Endodermal cell (in vitro differentiated cells): ENCODE measurements around the gene GRM8. TPM values are rescaled to one million over a fixed set of nuclear protein-coding genes. Genes with fewer than 3 reads are reported as not detected.

Source experiments
- DNase-seq: peaks from one replicate; pipeline ENCODE4 v3.0.0-alpha.2; 2017
- H3K27ac ChIP-seq: 2 replicates; pipeline ENCODE4 v1.5.1; 2013; ENCODE audit warnings: mild to moderate bottlenecking, low read depth, low read length, moderate library complexity
- H3K27me3 ChIP-seq: 2 replicates; pipeline ENCODE4 v1.6.1; 2013; ENCODE audit warnings: mild to moderate bottlenecking, low read length, moderate library complexity; ENCODE audit not compliant: insufficient read depth, control insufficient read depth, poor library complexity, severe bottlenecking
- H3K36me3 ChIP-seq: 2 replicates; pipeline ENCODE4 v1.7.0; 2013; ENCODE audit warnings: mild to moderate bottlenecking, low read length, moderate library complexity; ENCODE audit not compliant: control insufficient read depth, insufficient read depth
- H3K4me1 ChIP-seq: one replicate; pipeline ENCODE4 v1.7.0; 2013; ENCODE audit warnings: low read length; ENCODE audit not compliant: control insufficient read depth, insufficient read depth
- H3K4me3 ChIP-seq: 2 replicates; pipeline ENCODE4 v1.5.1; 2013; ENCODE audit warnings: mild to moderate bottlenecking, low read length, moderate library complexity
- H3K9ac ChIP-seq: 2 replicates; pipeline ENCODE4 v1.6.1; 2013; ENCODE audit warnings: mild to moderate bottlenecking, low read length, moderate library complexity; ENCODE audit not compliant: poor library complexity, severe bottlenecking; ENCODE audit errors: extremely low read depth
- H3K9me3 ChIP-seq: 2 replicates; pipeline ENCODE4 v1.6.1; 2013; ENCODE audit warnings: mild to moderate bottlenecking, low read length, moderate library complexity; ENCODE audit not compliant: control insufficient read depth
- H3K27ac Mint-ChIP-seq: 2 replicates; pipeline ENCODE4 v1.8.0; 2020; ENCODE audit warnings: mixed read lengths
- H3K27me3 Mint-ChIP-seq: 2 replicates; pipeline ENCODE4 v1.8.0; 2021; ENCODE audit warnings: mild to moderate bottlenecking, mixed read lengths; ENCODE audit not compliant: insufficient read depth
- H3K36me3 Mint-ChIP-seq: 2 replicates; pipeline ENCODE4 v1.8.0; 2020; ENCODE audit warnings: low read depth, mixed read lengths
- H3K4me1 Mint-ChIP-seq: 2 replicates; pipeline ENCODE4 v1.8.0; 2020; ENCODE audit warnings: mixed read lengths
- H3K4me3 Mint-ChIP-seq: 2 replicates; pipeline ENCODE4 v1.8.0; 2020; ENCODE audit warnings: mild to moderate bottlenecking, moderate library complexity, mixed read lengths
- H3K9me3 Mint-ChIP-seq: 2 replicates; pipeline ENCODE4 v1.8.0; 2020; ENCODE audit warnings: mild to moderate bottlenecking, mixed read lengths
- WGBS, 2 experiments: methylation state at CpG; one replicate each; pipeline versions ENCODE4 v1.1.5 to v1.1.7; 2013; ENCODE audit warnings: missing lambda C conversion rate in 2 of 2, mixed read lengths in 1 of 2; ENCODE audit not compliant: insufficient coverage in 1 of 2, insufficient read length in 1 of 2; 5-methylcytosine and 5-hydroxymethylcytosine counted together
- total RNA-seq, 2 donors: library from RNA; stranded (reverse); fragmentation: NEBNext Ultra II Directional in 1 of 2; extraction: Animal tissue kit (Norgen Biotek cat#: 25700) in 1 of 2; gene quantifications; 2 replicates in 1 of 2; 3 replicates in 1 of 2; pipeline ENCODE4 v1.2.1, GENCODE V29; 2021
- TF ChIP-seq, protein P1 (sequence below): fragments of 200-600 bp; sonication (generic); conservative IDR thresholded peaks from 2 replicates; pipeline ENCODE4 v1.5.0; 2021; ENCODE audit warnings: antibody characterized with exemption, mild to moderate bottlenecking

Gene GRM8
- total RNA-seq, 2 donors from 2014 or later, result 0.93 to 2.0 TPM

DNA sequence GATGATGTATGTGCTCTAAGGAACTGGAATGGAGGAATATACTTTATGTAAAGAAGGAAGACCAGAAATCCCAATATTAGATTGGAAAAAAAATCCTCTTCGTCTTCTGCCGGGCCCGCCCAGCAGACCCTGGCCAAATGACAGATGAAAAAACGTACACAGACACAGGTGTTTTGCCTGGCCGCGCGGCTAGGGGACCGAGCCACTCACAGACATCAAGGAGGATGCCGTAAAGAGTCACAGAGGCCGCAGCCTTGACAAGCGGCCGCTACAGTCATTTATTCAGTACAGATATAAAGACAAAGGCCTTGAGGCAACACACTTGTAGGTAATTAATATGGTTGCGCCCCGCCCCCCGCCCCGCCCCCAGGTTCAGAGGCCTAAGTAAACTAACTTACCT lies 594.1 kb downstream of the GRM8 start:
- Histone ChIP-seq H3K9me3 (no peaks in the 10 kb centered on the region), H3K4me1 (no peaks in the 10 kb centered on the region), H3K4me3 (no peak overlapping the region), H3K9ac (no peak overlapping the region), H3K36me3 (no peaks in the 10 kb centered on the region), H3K27me3 (no peaks in the 10 kb centered on the region), H3K27ac (no peak overlapping the region)
- Mint-ChIP-seq H3K4me3 (no peak overlapping the region), H3K4me1 (peaks cover 9% of the 10 kb centered on the region), H3K36me3 (no peaks in the 10 kb centered on the region), H3K27me3 (no peaks in the 10 kb centered on the region), H3K9me3 (no peaks in the 10 kb centered on the region), H3K27ac (no peak overlapping the region)
- 94 to 100% methylated on average over 8 to 16 of the region's 16 CpGs for WGBS, 2 experiments
- no peak for DNase-seq
- TF ChIP-seq, protein P1, sequence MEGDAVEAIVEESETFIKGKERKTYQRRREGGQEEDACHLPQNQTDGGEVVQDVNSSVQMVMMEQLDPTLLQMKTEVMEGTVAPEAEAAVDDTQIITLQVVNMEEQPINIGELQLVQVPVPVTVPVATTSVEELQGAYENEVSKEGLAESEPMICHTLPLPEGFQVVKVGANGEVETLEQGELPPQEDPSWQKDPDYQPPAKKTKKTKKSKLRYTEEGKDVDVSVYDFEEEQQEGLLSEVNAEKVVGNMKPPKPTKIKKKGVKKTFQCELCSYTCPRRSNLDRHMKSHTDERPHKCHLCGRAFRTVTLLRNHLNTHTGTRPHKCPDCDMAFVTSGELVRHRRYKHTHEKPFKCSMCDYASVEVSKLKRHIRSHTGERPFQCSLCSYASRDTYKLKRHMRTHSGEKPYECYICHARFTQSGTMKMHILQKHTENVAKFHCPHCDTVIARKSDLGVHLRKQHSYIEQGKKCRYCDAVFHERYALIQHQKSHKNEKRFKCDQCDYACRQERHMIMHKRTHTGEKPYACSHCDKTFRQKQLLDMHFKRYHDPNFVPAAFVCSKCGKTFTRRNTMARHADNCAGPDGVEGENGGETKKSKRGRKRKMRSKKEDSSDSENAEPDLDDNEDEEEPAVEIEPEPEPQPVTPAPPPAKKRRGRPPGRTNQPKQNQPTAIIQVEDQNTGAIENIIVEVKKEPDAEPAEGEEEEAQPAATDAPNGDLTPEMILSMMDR, result no peak

DNA sequence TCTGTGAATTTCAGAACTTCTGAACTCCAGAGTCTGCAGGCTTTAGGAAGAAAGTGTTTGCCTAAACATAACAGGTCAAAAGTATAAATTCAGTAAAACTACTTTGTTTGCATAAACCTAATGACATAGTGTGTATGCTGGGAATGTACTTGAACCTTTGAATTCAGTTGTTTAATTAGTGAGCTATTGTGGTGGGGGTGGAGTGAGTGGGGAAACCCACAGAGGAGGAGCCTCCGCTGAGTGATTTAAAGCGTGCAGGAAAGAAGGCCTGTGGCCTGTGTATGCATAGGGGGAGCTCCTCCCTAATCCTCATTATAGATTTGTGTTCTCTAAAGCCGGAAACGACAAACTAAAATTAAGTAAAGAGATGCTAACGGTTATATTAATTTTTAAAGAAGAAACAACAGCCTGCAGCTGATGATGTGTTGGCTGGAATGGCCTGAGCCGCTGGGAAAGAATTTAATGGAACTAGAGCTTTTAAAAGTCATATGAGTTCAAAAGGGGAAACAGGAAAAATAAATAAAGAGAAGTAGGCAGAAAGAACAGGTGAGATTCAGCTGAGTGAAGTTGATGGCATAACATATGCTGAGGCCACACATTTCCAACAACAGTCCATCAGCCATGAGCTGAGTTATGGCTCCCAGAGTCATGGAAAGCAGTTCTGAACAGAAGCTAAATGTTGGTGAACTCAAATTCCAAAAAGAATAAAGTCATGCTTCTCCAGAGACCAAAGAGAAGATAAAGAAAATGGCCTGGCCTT lies 595.0 kb downstream of the GRM8 start:
- Histone ChIP-seq H3K27me3 (no peaks in the 10 kb centered on the region), H3K4me3 (no peak overlapping the region), H3K4me1 (no peaks in the 10 kb centered on the region), H3K9ac (no peak overlapping the region), H3K27ac (no peak overlapping the region), H3K9me3 (no peaks in the 10 kb centered on the region), H3K36me3 (no peaks in the 10 kb centered on the region)
- Mint-ChIP-seq H3K36me3 (no peaks in the 10 kb centered on the region), H3K27me3 (no peaks in the 10 kb centered on the region), H3K9me3 (no peaks in the 10 kb centered on the region), H3K4me1 (peaks cover 9% of the 10 kb centered on the region), H3K27ac (no peak overlapping the region), H3K4me3 (no peak overlapping the region)
- 94% methylated on average over 3 to 6 of the region's 6 CpGs for WGBS, 2 experiments
- no peak for DNase-seq
- TF ChIP-seq, protein P1, result no peak

DNA sequence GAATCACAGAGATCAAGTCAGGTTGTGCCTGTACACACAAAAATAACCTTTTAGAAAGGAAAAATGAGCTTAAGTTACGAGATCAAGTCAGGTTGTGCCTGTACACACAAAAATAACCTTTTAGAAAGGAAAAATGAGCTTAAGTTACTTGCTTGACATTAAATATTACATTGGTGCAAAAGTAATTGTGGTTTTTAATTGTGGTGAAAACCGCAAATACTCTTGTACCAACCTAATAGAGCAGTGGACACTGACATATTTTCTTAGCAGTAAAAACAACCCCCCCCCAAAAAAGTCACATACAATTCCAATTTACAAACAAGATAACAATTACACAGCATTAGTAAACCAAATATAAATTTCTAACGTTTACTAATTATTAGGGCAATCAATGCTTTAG lies 595.6 kb downstream of the GRM8 start:
- no peak overlapping the region for H3K27ac Mint-ChIP-seq
- no peaks in the 10 kb centered on the region for H3K36me3 Mint-ChIP-seq
- TF ChIP-seq, protein P1, result no peak
- WGBS, 2 experiments, result 88 to 93% methylated on average over 1 to 3 of the region's 3 CpGs
- DNase-seq, result no peak
- Histone ChIP-seq H3K27me3 (no peaks in the 10 kb centered on the region), H3K4me3 (no peak overlapping the region), H3K4me1 (no peaks in the 10 kb centered on the region), H3K27ac (no peak overlapping the region), H3K9me3 (no peaks in the 10 kb centered on the region), H3K36me3 (no peaks in the 10 kb centered on the region), H3K9ac (no peak overlapping the region)
- no peaks in the 10 kb centered on the region for H3K9me3 Mint-ChIP-seq
- no peak overlapping the region for H3K4me3 Mint-ChIP-seq
- H3K4me1 Mint-ChIP-seq, result peaks cover 9% of the 10 kb centered on the region
- no peaks in the 10 kb centered on the region for H3K27me3 Mint-ChIP-seq
